ENCODE measurements around the gene UBTF. TPM values are rescaled to one million over a fixed set of nuclear protein-coding genes. Genes with fewer than 3 reads are reported as not detected.

The UBTF gene
- total RNA-seq, 6 experiments from 2014 or later, result 58.6 to 69.1 (median 65.6) TPM

- no peaks in the 10 kb centered on the region for H3K4me1 Mint-ChIP-seq (ENCODE audit: low read depth)
- H3K36me3 Mint-ChIP-seq (ENCODE audit: low read depth), result peaks cover 13% of the 10 kb centered on the region
- H3K9me3 Mint-ChIP-seq, result no peaks in the 10 kb centered on the region
- TF ChIP-seq CTCF (IDR thresholded peaks at IDR 0.05), result no peak
- H3K4me3 Mint-ChIP-seq, result no peak overlapping the region
- no peak overlapping the region for H3K27ac Mint-ChIP-seq
- H3K27me3 Mint-ChIP-seq (ENCODE audit: insufficient read depth), result no peaks in the 10 kb centered on the region
- no peak for DNase-seq
Measured at GRCh38 chr17:44178133-44178532, 41.3 kb downstream of the UBTF start.

- DNase-seq, result no peak
- Mint-ChIP-seq H3K27me3 (ENCODE audit: insufficient read depth) (no peaks in the 10 kb centered on the region), H3K9me3 (no peaks in the 10 kb centered on the region), H3K36me3 (ENCODE audit: low read depth) (peaks cover 13% of the 10 kb centered on the region), H3K27ac (no peak overlapping the region), H3K4me3 (no peak overlapping the region), H3K4me1 (ENCODE audit: low read depth) (no peaks in the 10 kb centered on the region)
- no peak for TF ChIP-seq CTCF (IDR thresholded peaks at IDR 0.05)
Measured at GRCh38 chr17:44177640-44178039, 41.8 kb downstream of the UBTF start.

GRCh38 chr17:44176671-44177501, 42.6 kb downstream of the UBTF start:
- TF ChIP-seq CTCF (IDR thresholded peaks at IDR 0.05), result no peak
- H3K36me3 Mint-ChIP-seq (ENCODE audit: low read depth), result peaks cover 12% of the 10 kb centered on the region
- H3K9me3 Mint-ChIP-seq, result no peaks in the 10 kb centered on the region
- H3K4me1 Mint-ChIP-seq (ENCODE audit: low read depth), result no peaks in the 10 kb centered on the region
- DNase-seq, result no peak
- no peak overlapping the region for H3K27ac Mint-ChIP-seq
- no peaks in the 10 kb centered on the region for H3K27me3 Mint-ChIP-seq (ENCODE audit: insufficient read depth)
- no peak overlapping the region for H3K4me3 Mint-ChIP-seq

GRCh38 chr17:44176257-44176656, 43.2 kb downstream of the UBTF start:
- Mint-ChIP-seq H3K36me3 (ENCODE audit: low read depth) (peaks cover 8% of the 10 kb centered on the region), H3K27me3 (ENCODE audit: insufficient read depth) (no peaks in the 10 kb centered on the region), H3K4me1 (ENCODE audit: low read depth) (no peaks in the 10 kb centered on the region), H3K9me3 (no peaks in the 10 kb centered on the region), H3K27ac (no peak overlapping the region), H3K4me3 (no peak overlapping the region)
- TF ChIP-seq CTCF (IDR thresholded peaks at IDR 0.05), result no peak
- DNase-seq, result no peak

- H3K4me3 Mint-ChIP-seq, result no peak overlapping the region
- H3K4me1 Mint-ChIP-seq (ENCODE audit: low read depth), result peaks cover 10% of the 10 kb centered on the region
- H3K27ac Mint-ChIP-seq, result no peak overlapping the region
- TF ChIP-seq CTCF (IDR thresholded peaks at IDR 0.05), result no peak
- peaks cover 8% of the 10 kb centered on the region for H3K36me3 Mint-ChIP-seq (ENCODE audit: low read depth)
- no peak for DNase-seq
- H3K27me3 Mint-ChIP-seq (ENCODE audit: insufficient read depth), result no peaks in the 10 kb centered on the region
- no peaks in the 10 kb centered on the region for H3K9me3 Mint-ChIP-seq
Measured at GRCh38 chr17:44174427-44174826, 45.0 kb downstream of the UBTF start.

Data from HFFc6 (cell line).